Endometrium (tissue), 2 donors: ENCODE measurements around the gene C16orf89.

Experiments used
- FAIRE-seq: peaks from 2 replicates; lab custom pipeline; 2012; peaks lifted over from hg19 to GRCh38; lab: Jason Lieb, UNC
- donor health status: control.
- donor health status: control.

Gene C16orf89

GRCh38 chr16:5027575-5028235 lies 38.1 kb downstream of the C16orf89 start:
- no peak for FAIRE-seq

- no peak for FAIRE-seq
These were observed 38.7 kb downstream of the C16orf89 start for GRCh38 chr16:5027086-5027485.

- no peak for FAIRE-seq
These were observed 39.1 kb downstream of the C16orf89 start for GRCh38 chr16:5026664-5027063.

GRCh38 chr16:5025171-5025632 lies 40.6 kb downstream of the C16orf89 start:
- FAIRE-seq, result no peak

- FAIRE-seq, result no peak
These were observed 41.1 kb downstream of the C16orf89 start for GRCh38 chr16:5024632-5025031.

- no peak for FAIRE-seq
These were observed 43.2 kb downstream of the C16orf89 start for GRCh38 chr16:5022521-5022920.

- no peak for FAIRE-seq
These were observed 45.2 kb downstream of the C16orf89 start for GRCh38 chr16:5020551-5020950.

- no peak for FAIRE-seq
These were observed 46.0 kb downstream of the C16orf89 start for GRCh38 chr16:5019775-5020174.

GRCh38 chr16:5018793-5019192 lies 47.0 kb downstream of the C16orf89 start:
- FAIRE-seq, result peak; percentile 92

GRCh38 chr16:5017678-5017969 lies 48.1 kb downstream of the C16orf89 start:
- no peak for FAIRE-seq

GRCh38 chr16:5016967-5017677 lies 48.6 kb downstream of the C16orf89 start:
- FAIRE-seq, result no peak

GRCh38 chr16:5015887-5016286 lies 49.9 kb downstream of the C16orf89 start:
- FAIRE-seq, result no peak

GRCh38 chr16:5015351-5015750 lies 50.4 kb downstream of the C16orf89 start:
- FAIRE-seq, result no peak

- no peak for FAIRE-seq
These were observed 52.9 kb downstream of the C16orf89 start for GRCh38 chr16:5012887-5013286.

- FAIRE-seq, result no peak
These were observed 54.1 kb downstream of the C16orf89 start for GRCh38 chr16:5011637-5012036.

GRCh38 chr16:5010576-5011329 lies 55.0 kb downstream of the C16orf89 start:
- FAIRE-seq, result no peak

- no peak for FAIRE-seq
These were observed 57.4 kb downstream of the C16orf89 start for GRCh38 chr16:5008311-5008731.

GRCh38 chr16:5007256-5007655 lies 58.5 kb downstream of the C16orf89 start:
- no peak for FAIRE-seq

- FAIRE-seq, result no peak
These were observed 59.2 kb downstream of the C16orf89 start for GRCh38 chr16:5006348-5007193.

- no peak for FAIRE-seq
These were observed 59.8 kb downstream of the C16orf89 start for GRCh38 chr16:5005916-5006315.

GRCh38 chr16:5004311-5004710 lies 61.4 kb downstream of the C16orf89 start:
- no peak for FAIRE-seq

- FAIRE-seq, result no peak
These were observed 61.9 kb downstream of the C16orf89 start for GRCh38 chr16:5003828-5004227.
